Measurements from ENCODE around the gene TMEM11.

TMEM11 gene, protein sequence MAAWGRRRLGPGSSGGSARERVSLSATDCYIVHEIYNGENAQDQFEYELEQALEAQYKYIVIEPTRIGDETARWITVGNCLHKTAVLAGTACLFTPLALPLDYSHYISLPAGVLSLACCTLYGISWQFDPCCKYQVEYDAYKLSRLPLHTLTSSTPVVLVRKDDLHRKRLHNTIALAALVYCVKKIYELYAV

GRCh38 chr17:21214015-21214776 lies at the start of gene TMEM11:
TSS of gene TMEM11 (minus strand) at chr17:21214161. CDS start at chr17:21214152, 9 bp downstream.
- peak; percentile 91 to 96 for DNase-seq (ENCODE audit: low read depth in 2 of 2)

GRCh38 chr17:21263376-21263775 lies 49.4 kb upstream of the TMEM11 start:
- no peak for DNase-seq (ENCODE audit: low read depth in 2 of 2)

GRCh38 chr17:21262259-21262993 lies 48.5 kb upstream of the TMEM11 start:
- no peak for DNase-seq (ENCODE audit: low read depth in 2 of 2)

GRCh38 chr17:21258593-21258992 lies 44.6 kb upstream of the TMEM11 start:
- DNase-seq (ENCODE audit: low read depth in 2 of 2) = no peak

- no peak for DNase-seq (ENCODE audit: low read depth in 2 of 2)
Observed at GRCh38 chr17:21253646-21254441, 39.9 kb upstream of the TMEM11 start.

DNA sequence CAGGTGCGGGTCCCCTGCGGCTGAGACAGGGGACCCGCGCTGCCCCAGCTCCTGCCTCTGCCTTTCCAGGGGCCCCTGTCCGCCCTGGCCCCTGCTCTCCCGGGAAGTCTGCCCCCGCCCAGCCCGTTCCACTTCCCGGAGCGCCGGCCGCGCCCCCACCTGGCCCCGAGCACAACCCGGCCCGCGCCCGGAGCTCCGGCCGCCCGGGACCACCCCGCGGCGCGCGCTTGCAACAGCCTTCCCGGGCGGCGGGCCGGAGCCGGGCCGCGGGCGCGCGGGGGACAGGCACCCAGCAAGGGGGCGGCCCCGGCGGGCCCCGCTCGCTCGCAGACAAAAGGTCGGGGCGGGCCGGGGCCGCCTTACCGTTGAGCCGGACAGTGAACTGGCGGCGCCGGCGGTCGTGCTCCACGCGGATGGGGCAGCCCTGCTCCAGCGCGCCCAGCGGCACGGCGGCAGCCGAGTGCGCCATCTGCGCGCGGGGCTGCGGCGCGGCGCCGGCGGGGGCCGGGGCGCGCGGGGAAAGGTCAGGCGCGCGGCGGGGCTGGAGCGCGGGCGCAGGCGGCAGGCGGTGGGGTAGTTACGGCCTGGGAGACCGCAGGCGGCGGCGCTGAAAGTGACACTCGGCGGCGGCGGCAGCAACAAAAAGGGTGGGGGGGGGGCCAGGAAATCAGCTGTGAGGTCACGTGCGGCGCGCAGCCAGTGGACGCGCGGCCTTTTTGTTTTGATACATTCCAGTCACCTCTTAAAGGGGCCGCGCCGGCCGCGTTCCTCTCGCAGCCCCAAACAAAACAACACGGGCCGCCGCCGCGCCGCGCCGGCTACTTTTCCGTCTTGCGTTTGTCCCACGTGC lies 39.1 kb upstream of the TMEM11 start, which contains the start of gene NATD1:
Gene NATD1, minus strand, starts transcription at position 615 of the 850 bp plus-strand sequence. Its CDS starts 146 bp downstream, at position 469.
- DNase-seq (ENCODE audit: low read depth in 2 of 2) = peak; percentile 40 to 59

DNA sequence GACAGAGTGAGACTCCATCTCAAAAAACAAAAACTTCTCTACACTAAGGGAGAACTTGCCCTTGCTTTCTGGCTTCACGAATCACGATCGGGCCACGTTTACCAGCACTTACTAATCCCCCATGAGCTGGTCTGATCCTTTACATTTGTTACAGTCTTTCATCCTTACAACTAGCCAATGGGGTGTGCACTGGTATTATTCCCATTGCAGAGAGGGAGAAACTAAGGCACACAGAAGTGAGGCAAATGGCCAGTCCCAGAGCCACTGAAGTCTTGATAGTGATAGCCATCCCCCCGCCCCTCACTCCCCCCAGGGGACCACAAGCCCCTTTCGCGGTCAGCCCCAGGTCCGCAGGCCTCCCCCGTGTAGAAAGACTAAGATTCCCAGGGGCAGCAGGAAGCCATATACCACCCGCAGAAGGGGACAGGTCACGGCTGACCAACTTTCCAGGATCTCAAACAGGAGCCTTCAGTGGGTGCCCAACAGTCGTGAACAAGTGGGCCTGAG lies 38.4 kb upstream of the TMEM11 start:
- DNase-seq (ENCODE audit: low read depth in 2 of 2) = no peak

DNA sequence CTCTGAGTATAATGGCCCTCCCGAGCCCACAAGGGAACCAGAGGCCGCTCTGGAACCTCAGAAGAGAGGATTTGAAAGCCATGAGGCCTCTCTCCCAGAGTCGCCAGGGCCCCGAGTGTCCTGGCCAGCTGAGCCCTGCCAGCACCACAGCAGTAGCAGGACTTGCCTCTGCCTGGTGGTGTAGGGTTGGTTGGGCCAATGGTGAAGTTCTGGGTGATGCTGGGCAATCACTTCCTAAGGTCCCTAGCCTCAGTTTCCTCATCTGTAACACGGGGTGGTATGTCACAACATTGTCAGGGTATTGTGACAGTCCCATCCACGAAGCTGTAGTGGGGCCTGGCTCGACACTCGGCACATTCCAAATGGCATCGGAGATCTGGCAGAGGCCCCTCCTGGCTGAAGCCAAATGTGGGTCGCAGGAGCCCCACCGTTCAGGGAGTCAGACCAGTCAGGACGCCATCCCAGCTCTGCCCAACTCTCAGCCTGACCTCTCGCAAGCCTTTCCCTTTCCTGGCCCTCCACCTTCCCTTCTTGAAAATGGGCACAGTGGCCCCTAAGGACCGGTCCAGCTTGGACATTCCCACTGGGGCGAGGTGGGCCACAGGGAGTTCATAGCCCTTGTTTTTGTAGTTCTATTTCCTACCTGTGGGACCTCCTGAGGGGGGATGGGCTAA lies 37.5 kb upstream of the TMEM11 start:
- DNase-seq (ENCODE audit: low read depth in 2 of 2) = no peak

DNA sequence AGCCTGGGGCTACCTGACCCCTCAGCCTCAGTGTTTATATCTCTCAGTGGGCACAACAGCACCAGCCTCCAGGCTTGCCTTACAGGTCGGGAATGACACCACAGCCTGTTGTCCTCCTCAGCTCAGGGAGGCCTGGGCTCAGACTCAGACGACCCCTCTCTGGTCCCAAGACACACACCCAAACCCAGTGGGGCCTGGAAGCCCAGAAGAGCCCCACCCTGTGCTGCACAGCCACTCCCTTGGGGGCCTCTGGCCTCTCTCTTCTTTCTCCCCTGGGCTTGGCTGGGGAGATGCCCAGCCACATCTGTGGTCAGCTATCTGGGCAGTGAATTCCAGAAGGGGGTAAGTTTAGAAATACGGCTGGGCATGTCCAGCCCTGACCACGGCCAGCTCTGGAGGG lies 36.9 kb upstream of the TMEM11 start:
- DNase-seq (ENCODE audit: low read depth in 2 of 2) = no peak

DNA sequence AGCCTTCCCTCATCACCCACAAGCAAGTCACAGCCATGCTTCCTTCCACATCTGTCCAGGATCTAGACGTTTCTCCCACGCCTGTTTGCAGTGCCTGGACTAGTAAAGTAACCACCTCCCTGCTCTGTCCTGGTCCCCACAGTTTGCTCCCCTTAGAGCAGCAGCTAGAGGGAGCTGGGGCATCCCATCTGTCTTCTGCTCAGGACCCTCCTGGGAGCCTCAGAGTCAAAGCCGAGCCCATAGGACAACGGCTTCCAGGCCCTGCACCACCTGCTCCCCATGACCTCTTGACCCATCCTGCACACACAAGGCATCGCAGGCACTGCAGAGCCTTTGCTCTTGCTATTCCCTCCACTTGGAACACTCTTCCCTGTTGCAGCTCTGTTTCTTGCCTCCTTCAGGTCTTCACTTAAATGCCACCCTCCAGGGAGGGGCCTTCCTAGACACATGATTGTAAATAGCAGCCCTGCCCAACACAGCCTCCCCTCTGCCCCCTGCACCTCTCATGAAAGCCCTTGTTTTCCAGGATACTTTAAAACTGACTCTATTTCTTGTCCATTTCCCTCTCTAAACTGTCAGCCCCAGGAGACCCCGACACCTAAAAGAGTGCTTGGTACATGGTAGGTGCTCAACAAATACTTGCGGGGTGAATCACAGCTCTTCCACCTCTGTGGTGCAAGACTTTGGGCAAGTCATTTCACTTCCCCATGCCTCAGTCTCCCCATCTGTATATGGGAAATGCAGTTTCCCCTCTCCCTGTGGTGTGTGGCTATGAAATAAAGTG lies 36.2 kb upstream of the TMEM11 start:
- DNase-seq (ENCODE audit: low read depth in 2 of 2) = no peak

DNA sequence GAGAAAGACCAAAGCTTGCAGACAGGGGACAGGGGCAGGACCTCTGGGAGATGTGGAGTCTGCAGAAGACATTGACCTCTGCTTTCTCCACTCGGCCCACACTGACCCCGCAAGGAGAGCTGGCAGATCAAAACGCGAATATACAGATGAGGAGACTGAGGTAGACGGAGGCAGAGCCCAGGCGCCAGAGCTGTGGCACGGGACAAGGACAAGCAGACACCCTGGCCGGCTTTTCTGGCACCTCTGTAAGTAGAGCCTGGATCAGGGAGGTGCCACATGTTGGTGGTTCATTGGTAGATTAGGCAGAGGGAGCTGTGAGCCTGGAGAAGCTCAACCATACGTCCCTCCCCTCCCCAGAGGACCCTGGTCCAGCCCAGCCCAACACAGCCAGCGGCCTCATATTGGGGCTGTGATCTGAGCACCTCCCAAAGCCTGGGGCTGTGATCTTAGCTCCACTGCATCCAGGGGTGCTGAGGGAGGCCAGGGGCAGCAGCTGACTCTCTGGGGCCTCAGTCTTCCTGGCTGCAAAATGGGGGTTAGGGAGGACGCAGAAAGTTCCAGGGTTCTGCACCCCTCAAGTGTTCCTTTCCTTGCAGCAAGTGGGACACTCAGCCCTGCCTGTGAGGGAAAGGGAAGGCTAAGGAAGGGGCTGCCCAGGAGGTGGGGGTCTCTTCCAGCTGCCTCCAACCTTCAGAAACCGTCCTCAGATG lies 35.3 kb upstream of the TMEM11 start:
- DNase-seq (ENCODE audit: low read depth in 2 of 2) = no peak

GRCh38 chr17:21248500-21248899 lies 34.5 kb upstream of the TMEM11 start:
- no peak for DNase-seq (ENCODE audit: low read depth in 2 of 2)

DNA sequence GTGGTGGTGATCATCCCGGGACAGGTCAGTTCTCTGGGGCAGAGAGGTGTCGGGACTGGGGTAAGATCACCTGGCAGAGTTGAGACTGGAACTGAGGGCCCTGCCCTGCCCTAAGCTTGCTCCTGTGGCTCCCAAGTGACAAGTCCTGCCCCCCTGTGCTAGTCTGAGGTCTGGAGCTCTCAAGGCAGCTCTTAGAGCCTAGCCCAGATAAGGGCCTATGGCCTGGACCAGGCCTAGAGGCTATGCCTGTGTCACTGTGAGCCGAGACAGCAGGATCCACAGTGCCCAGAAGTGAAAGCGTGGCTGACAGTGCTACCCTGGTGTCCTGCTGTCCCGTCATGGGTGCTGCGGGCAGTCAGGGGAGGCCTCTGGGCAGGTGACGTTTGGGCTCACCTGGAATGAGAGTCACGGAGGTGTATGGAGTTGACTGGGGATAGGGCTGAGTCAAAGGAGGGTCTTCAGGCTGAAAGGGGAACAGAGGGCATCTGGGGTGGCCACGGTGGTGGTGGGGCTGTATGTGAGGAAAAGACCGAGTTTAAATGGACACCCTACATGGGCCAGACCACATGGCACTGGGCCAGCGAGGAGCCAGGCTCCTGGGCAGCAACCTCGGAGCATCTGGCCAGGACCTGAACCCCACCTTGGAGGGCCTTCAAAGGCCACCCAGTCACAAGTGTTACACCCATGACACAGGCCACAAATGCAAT lies 33.7 kb upstream of the TMEM11 start:
- DNase-seq (ENCODE audit: low read depth in 2 of 2) = no peak

- DNase-seq (ENCODE audit: low read depth in 2 of 2) = no peak
Observed at GRCh38 chr17:21246698-21247097, 32.7 kb upstream of the TMEM11 start.

- no peak for DNase-seq (ENCODE audit: low read depth in 2 of 2)
Observed at GRCh38 chr17:21245639-21246084, 31.7 kb upstream of the TMEM11 start.

GRCh38 chr17:21243516-21244303 lies 29.7 kb upstream of the TMEM11 start:
- DNase-seq (ENCODE audit: low read depth in 2 of 2) = no peak
